H1 (cell line): ENCODE measurements around the gene GOLGA8J. TPM values are rescaled to one million over a fixed set of nuclear protein-coding genes. Genes with fewer than 3 reads are reported as not detected.
"Not testable (repeated sequence)": the region's sequence is repeated elsewhere in the genome, so short reads cannot be mapped to it uniquely, and the experiment has no call there.

Experiments
- CTCF ChIA-PET: fragments of 300-600 bp; sonication (Branson Sonifier 250); formaldehyde crosslinking; loops from one replicate; lab custom pipeline; 2021; ENCODE audit not compliant: partially characterized antibody; lab: Charles Lee
- POLR2A ChIA-PET: fragments of 300-600 bp; sonication (Branson Sonifier 250); formaldehyde crosslinking; loops from one replicate; lab custom pipeline; 2021; ENCODE audit warnings: inconsistent platforms; ENCODE audit not compliant: partially characterized antibody; lab: Charles Lee
- DNase-seq, 2 experiments: peaks; one replicate each; pipeline versions ENCODE4 v3.0.0 to v3.0.0-alpha.2; 2010 to 2022; ENCODE audit warnings: low spot score in 2 of 2, low read depth in 1 of 2, mixed read lengths in 1 of 2
- FAIRE-seq: peaks from 2 replicates; lab custom pipeline; 2011; peaks lifted over from hg19 to GRCh38; lab: Jason Lieb, UNC
- H2AFZ ChIP-seq: 2 replicates; pipeline ENCODE4 v1.8.1; 2012; ENCODE audit warnings: low read length, inconsistent platforms
- H2AK5ac ChIP-seq: 2 replicates; pipeline ENCODE4 v1.6.1; 2013; ENCODE audit warnings: low read depth, low read length
- H2BK120ac ChIP-seq: replicated peaks from 2 replicates; pipeline ENCODE3; 2013; ENCODE audit warnings: low read depth, low read length, inconsistent platforms
- H2BK12ac ChIP-seq: 2 replicates; pipeline ENCODE4 v1.6.1; 2013; ENCODE audit warnings: low read depth, low read length
- H2BK15ac ChIP-seq: 2 replicates; pipeline ENCODE4 v1.6.1; 2013; ENCODE audit warnings: low read length
- H2BK20ac ChIP-seq: 2 replicates; pipeline ENCODE4 v1.6.1; 2013; ENCODE audit warnings: low read length
- H2BK5ac ChIP-seq: 2 replicates; pipeline ENCODE4 v1.6.1; 2013; ENCODE audit warnings: low read depth, low read length
- H3K14ac ChIP-seq: 2 replicates; pipeline ENCODE4 v1.6.1; 2013; ENCODE audit warnings: inconsistent platforms; ENCODE audit not compliant: insufficient read length
- H3K18ac ChIP-seq: 2 replicates; pipeline ENCODE4 v1.6.1; 2013; ENCODE audit warnings: low read length; ENCODE audit errors: extremely low read depth
- H3K23ac ChIP-seq: 2 replicates; pipeline ENCODE4 v1.6.1; 2013; ENCODE audit warnings: inconsistent platforms; ENCODE audit not compliant: insufficient read length
- H3K23me2 ChIP-seq: 2 replicates; pipeline ENCODE4 v1.6.1; 2013; ENCODE audit warnings: low read depth, low read length
- H3K27ac ChIP-seq: 2 replicates; pipeline ENCODE4 v1.6.1; 2011; ENCODE audit warnings: low read depth, low read length, inconsistent platforms
- H3K27me3 ChIP-seq, 4 experiments: replicated peaks in 1 of 4; 1 replicate in 1 of 4; 2 replicates in 3 of 4; pipeline versions ENCODE4 v1.6.1 to v1.8.1; 2011 to 2013; ENCODE audit warnings: low read length in 3 of 4, mild to moderate bottlenecking in 3 of 4, inconsistent platforms in 2 of 4, mixed read lengths in 2 of 4, moderate library complexity in 1 of 4; ENCODE audit not compliant: control insufficient read depth in 3 of 4, insufficient read depth in 3 of 4; ENCODE audit errors: extremely low read depth in 1 of 4
- H3K36me3 ChIP-seq, 4 experiments: 2 replicates each; pipeline versions ENCODE4 v1.6.1 to v1.8.1; 2011 to 2013; ENCODE audit warnings: mild to moderate bottlenecking in 4 of 4, low read length in 3 of 4, moderate library complexity in 2 of 4, control low read depth in 1 of 4, inconsistent platforms in 1 of 4; ENCODE audit not compliant: insufficient read depth in 4 of 4, control insufficient read depth in 2 of 4
- H3K4ac ChIP-seq: replicated peaks from 2 replicates; pipeline ENCODE3; 2013; ENCODE audit warnings: low read length, low read depth, mixed read lengths, inconsistent platforms; ENCODE audit not compliant: insufficient read length
- H3K4me1 ChIP-seq, 4 experiments: replicated peaks in 1 of 4; 1 replicate in 1 of 4; 2 replicates in 3 of 4; pipeline versions ENCODE4 v1.6.1 to v1.8.1; 2011 to 2013; ENCODE audit warnings: low read length in 3 of 4, inconsistent platforms in 2 of 4, mixed read lengths in 1 of 4; ENCODE audit not compliant: insufficient read depth in 4 of 4, control insufficient read depth in 3 of 4
- H3K4me2 ChIP-seq, 2 experiments: 2 replicates each; pipeline versions ENCODE4 v1.6.1 to v1.8.1; 2011 to 2013; ENCODE audit warnings: low read depth in 2 of 2, low read length in 2 of 2, control low read depth in 1 of 2, inconsistent platforms in 1 of 2, mild to moderate bottlenecking in 1 of 2; ENCODE audit not compliant: insufficient read depth in 1 of 2
- H3K4me3 ChIP-seq, 4 experiments: fragments of 200-600, 300-600 bp in 1 of 4; sonication (generic), shearing (Covaris generic), sonication (Bioruptor Twin) in 1 of 4; 2 replicates each; pipeline versions ENCODE4 v1.5.1 to v1.8.1; 2011 to 2016; ENCODE audit warnings: low read length in 4 of 4, low read depth in 3 of 4, control low read depth in 2 of 4, inconsistent platforms in 2 of 4, mild to moderate bottlenecking in 2 of 4, mixed read lengths in 1 of 4, moderate library complexity in 1 of 4; ENCODE audit not compliant: insufficient read depth in 2 of 4; ENCODE audit errors: extremely low read depth in 1 of 4
- H3K56ac ChIP-seq: replicated peaks from 2 replicates; pipeline ENCODE3; 2013; ENCODE audit warnings: low read depth, mild to moderate bottlenecking, mixed read lengths, low read length, inconsistent platforms; ENCODE audit not compliant: insufficient read length
- H3K79me1 ChIP-seq: 2 replicates; pipeline ENCODE4 v1.6.1; 2013; ENCODE audit warnings: low read depth, low read length, control low read depth
- H3K79me2 ChIP-seq, 2 experiments: 2 replicates each; pipeline versions ENCODE4 v1.6.1 to v1.8.1; 2012 to 2013; ENCODE audit warnings: low read length in 2 of 2, mild to moderate bottlenecking in 2 of 2, inconsistent platforms in 1 of 2; ENCODE audit not compliant: insufficient read depth in 2 of 2, control insufficient read depth in 1 of 2
- H3K9ac ChIP-seq, 4 experiments: replicated peaks in 1 of 4; 1 replicate in 1 of 4; 2 replicates in 3 of 4; pipeline versions ENCODE4 v1.6.1 to v1.8.1; 2011 to 2013; ENCODE audit warnings: low read depth in 3 of 4, low read length in 3 of 4, control low read depth in 2 of 4, mild to moderate bottlenecking in 2 of 4, moderate library complexity in 2 of 4, inconsistent platforms in 1 of 4; ENCODE audit errors: extremely low read depth in 1 of 4
- H3K9me3 ChIP-seq, 2 experiments: 2 replicates each; pipeline versions ENCODE4 v1.6.1 to v1.8.1; 2012 to 2013; ENCODE audit warnings: mild to moderate bottlenecking in 2 of 2, moderate library complexity in 2 of 2, control low read depth in 1 of 2, inconsistent platforms in 1 of 2, low read depth in 1 of 2, low read length in 1 of 2, mixed read lengths in 1 of 2; ENCODE audit not compliant: insufficient read depth in 2 of 2
- H4K20me1 ChIP-seq, 2 experiments: replicated peaks in 1 of 2; 2 replicates each; pipeline versions ENCODE3 to v1.8.1; 2011 to 2013; ENCODE audit warnings: inconsistent platforms in 2 of 2, low read length in 2 of 2, mild to moderate bottlenecking in 1 of 2; ENCODE audit not compliant: insufficient read depth in 2 of 2, control insufficient read depth in 1 of 2
- H4K5ac ChIP-seq: 2 replicates; pipeline ENCODE4 v1.6.1; 2013; ENCODE audit warnings: low read length, low read depth, mixed read lengths, inconsistent platforms; ENCODE audit not compliant: insufficient read length
- H4K8ac ChIP-seq: 2 replicates; pipeline ENCODE4 v1.8.0; 2013; ENCODE audit warnings: mild to moderate bottlenecking, moderate library complexity, low read length, inconsistent platforms; ENCODE audit not compliant: insufficient read depth; ENCODE audit errors: extremely low read depth
- H4K91ac ChIP-seq: replicated peaks from 2 replicates; pipeline ENCODE3; 2013; ENCODE audit warnings: low read length, mixed read lengths, inconsistent platforms; ENCODE audit not compliant: insufficient read length
- WGBS, 2 experiments: shearing (Covaris generic) in 1 of 2; methylation state at CpG; one replicate each; pipeline versions ENCODE4 v1.1.6 to v1.1.7; 2013 to 2015; ENCODE audit warnings: low lambda C conversion rate in 2 of 2, mixed read lengths in 2 of 2, inconsistent platforms in 1 of 2, low coverage in 1 of 2, missing lambda C conversion rate in 1 of 2; ENCODE audit not compliant: insufficient replicate concordance in 2 of 2, insufficient coverage in 1 of 2, insufficient read length in 1 of 2; ENCODE audit errors: extremely low coverage in 1 of 2, missing lambda C conversion rate in 1 of 2; 5-methylcytosine and 5-hydroxymethylcytosine counted together
- polyA plus RNA-seq, 7 experiments: library from polyadenylated mRNA; depleted of rRNA in 3 of 7; stranded (reverse) in 5 of 7; unstranded in 2 of 7; fragments of >200 nt in 5 of 7; fragments of 200-250 nt in 2 of 7; gene quantifications; 1 replicate in 5 of 7; 2 replicates in 1 of 7; 4 replicates in 1 of 7; pipeline versions ENCODE4 v1.2.1 to v1.2.3, GENCODE V29; 2011 to 2013; ENCODE audit warnings: missing spikeins in 2 of 7, mixed read lengths in 2 of 7
- total RNA-seq: library from RNA; stranded (reverse); fragmentation: NEBNext Ultra II Directional; extraction: Animal tissue kit (Norgen Biotek cat#: 25700); gene quantifications from 2 replicates; pipeline ENCODE4 v1.2.1, GENCODE V29; 2021

The GOLGA8J gene
- total and polyA plus RNA-seq, 2 of the 8 experiments (the other 6 are each of a cell fraction or from before 2014, with no cell fraction given): not detected

- DNase-seq, H3K9me3 ChIP-seq, FAIRE-seq, H3K4me3 ChIP-seq, H2BK120ac ChIP-seq, H3K4ac ChIP-seq, H3K79me2 ChIP-seq, CTCF ChIA-PET, H3K36me3 ChIP-seq, H3K56ac ChIP-seq, H3K79me1 ChIP-seq, H2BK12ac ChIP-seq, H2BK5ac ChIP-seq, H4K5ac ChIP-seq, H2BK15ac ChIP-seq, H3K23ac ChIP-seq, H3K14ac ChIP-seq, H3K27me3 ChIP-seq, H3K4me1 ChIP-seq, H3K18ac ChIP-seq, H3K23me2 ChIP-seq, H4K20me1 ChIP-seq, POLR2A ChIA-PET, H3K27ac ChIP-seq, H2AFZ ChIP-seq, H2AK5ac ChIP-seq, H2BK20ac ChIP-seq, H3K9ac ChIP-seq, H4K8ac ChIP-seq, H3K4me2 ChIP-seq, H4K91ac ChIP-seq: not testable (repeated sequence)
- WGBS, 2 experiments: 84% methylated on average over 5 of the region's 5 CpGs; no CpG with 5 or more reads in 1 of the 2 experiments
Observed at GRCh38 chr15:30080816-30081215, 1.9 kb upstream of the GOLGA8J start.

GRCh38 chr15:30097827-30098226 lies 15.1 kb downstream of the GOLGA8J start:
- H4K5ac ChIP-seq, H2AK5ac ChIP-seq, H3K4me2 ChIP-seq, H3K9me3 ChIP-seq, H3K4me1 ChIP-seq, H3K4me3 ChIP-seq, H2BK120ac ChIP-seq, FAIRE-seq, H3K27ac ChIP-seq, H2BK5ac ChIP-seq, DNase-seq, H2BK15ac ChIP-seq, POLR2A ChIA-PET, H2AFZ ChIP-seq, H4K20me1 ChIP-seq, H4K8ac ChIP-seq, H3K18ac ChIP-seq, H3K14ac ChIP-seq, H3K79me2 ChIP-seq, H3K36me3 ChIP-seq, H3K27me3 ChIP-seq, H3K23me2 ChIP-seq, H3K23ac ChIP-seq, H2BK20ac ChIP-seq, H3K4ac ChIP-seq, H3K79me1 ChIP-seq, CTCF ChIA-PET, H3K56ac ChIP-seq, H4K91ac ChIP-seq, H2BK12ac ChIP-seq, H3K9ac ChIP-seq: not testable (repeated sequence)
- no CpG with 5 or more reads among the region's 8 CpGs for WGBS, 2 experiments
